ENCODE measurements around the gene HS6ST1.

Gene HS6ST1, protein sequence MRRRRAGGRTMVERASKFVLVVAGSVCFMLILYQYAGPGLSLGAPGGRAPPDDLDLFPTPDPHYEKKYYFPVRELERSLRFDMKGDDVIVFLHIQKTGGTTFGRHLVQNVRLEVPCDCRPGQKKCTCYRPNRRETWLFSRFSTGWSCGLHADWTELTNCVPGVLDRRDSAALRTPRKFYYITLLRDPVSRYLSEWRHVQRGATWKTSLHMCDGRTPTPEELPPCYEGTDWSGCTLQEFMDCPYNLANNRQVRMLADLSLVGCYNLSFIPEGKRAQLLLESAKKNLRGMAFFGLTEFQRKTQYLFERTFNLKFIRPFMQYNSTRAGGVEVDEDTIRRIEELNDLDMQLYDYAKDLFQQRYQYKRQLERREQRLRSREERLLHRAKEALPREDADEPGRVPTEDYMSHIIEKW

GRCh38 chr2:128318776-128319464, at the start of gene HS6ST1:
Gene HS6ST1 (minus strand): TSS chr2:128318868. CDS start chr2:128318563, 305 bp downstream.
- peak; percentile 68 for DNase-seq

- DNase-seq: no peak
Observed at GRCh38 chr2:128367601-128368359, 49.1 kb upstream of the HS6ST1 start.

- no peak for DNase-seq
Observed at GRCh38 chr2:128366713-128367511, 48.2 kb upstream of the HS6ST1 start.

GRCh38 chr2:128365217-128365905, 46.7 kb upstream of the HS6ST1 start:
- no peak for DNase-seq

GRCh38 chr2:128364441-128364911, 45.8 kb upstream of the HS6ST1 start:
- no peak for DNase-seq

DNA sequence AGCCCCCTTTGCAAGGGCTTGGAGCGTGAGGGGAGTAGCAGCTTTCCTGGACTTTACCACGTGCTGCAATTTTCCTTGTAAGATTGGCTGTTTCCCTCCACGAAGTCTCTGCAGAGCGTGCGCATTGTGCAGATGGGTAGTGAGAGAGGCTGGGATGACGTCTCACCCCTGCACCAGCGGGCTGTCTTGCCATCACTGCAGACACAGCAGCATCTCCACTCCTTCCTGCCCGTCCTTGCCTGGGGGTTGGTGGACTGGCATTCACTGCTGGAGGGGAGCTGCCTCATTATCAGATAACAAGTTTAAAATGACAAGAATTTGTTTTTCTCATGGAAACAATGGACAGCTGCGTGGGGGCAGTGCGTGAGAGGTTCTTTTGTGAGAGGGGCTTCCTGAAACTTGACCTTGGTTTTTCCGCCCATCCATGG, 45.3 kb upstream of the HS6ST1 start:
- DNase-seq: no peak

- DNase-seq: no peak
Observed at GRCh38 chr2:128362889-128363228, 44.2 kb upstream of the HS6ST1 start.

DNA sequence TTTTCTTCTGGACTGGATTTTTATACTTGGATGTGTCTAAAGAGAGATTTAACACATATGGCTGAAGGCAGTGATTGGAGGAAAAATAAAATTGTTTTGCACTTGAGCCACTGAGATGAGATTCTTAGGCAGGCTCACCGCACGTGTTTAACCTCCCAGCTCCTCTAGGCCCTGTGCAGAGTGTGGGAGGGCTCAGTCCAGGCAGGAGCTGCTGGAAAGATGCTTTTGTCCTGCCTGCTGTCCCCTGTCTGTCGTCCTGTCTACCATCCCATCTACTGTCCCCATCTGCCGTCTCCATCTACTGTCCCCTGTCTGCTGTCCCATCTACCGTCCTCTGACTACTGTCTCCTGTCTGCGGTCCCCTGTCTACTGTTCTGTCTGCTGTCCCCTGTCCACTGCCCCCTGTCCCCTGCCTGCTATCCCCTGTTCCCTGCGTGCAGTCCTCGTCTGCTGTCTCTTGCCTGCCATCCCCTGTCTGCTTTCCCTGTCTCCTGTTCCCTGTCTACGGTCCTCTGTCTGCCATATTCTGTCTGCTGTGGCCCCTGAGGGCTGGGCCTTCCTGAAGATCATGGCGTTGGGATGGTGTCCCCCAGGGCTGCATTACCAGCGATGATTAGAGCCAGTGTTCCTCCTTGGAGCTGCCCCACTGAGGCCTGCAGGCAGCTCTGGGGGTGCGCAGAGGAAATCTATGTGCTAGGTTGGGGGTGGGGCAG, 43.7 kb upstream of the HS6ST1 start:
- no peak for DNase-seq

DNA sequence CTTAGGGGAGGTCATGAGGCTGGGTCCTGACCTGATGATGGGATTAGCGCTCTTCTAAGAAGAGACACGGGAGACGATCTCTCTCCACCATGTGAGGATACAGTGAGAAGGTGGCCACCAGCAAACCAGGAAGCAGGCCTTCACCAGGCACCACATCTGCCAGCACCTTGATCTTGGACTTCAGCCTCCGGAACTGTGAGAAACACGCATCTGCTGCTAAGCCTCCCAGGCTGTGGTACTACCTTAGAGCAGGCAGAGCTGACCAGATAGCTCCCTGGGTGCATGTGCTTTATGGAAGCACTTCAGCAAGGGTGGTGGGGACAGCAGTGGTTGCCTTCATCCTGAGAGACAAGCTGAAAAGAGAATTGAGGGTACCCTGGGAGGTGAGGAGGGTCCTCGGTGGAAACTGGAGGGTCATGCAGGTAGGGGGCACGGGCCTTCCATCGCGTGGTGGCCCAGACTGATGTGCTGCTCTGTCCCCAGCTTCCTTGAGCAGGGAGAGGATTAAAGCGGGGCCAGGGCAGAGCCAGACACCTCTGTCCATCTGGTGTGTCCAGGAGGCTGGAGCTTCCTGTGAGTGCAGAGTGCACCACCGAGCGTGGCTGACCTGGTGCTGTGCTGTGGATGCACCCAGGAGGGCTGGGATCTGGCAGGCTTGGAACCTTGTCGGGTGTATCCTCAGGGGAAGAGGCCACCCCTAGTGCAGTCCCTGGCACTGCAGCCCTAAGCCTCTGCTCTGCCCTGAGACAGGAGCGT, 42.9 kb upstream of the HS6ST1 start:
- DNase-seq: no peak

DNA sequence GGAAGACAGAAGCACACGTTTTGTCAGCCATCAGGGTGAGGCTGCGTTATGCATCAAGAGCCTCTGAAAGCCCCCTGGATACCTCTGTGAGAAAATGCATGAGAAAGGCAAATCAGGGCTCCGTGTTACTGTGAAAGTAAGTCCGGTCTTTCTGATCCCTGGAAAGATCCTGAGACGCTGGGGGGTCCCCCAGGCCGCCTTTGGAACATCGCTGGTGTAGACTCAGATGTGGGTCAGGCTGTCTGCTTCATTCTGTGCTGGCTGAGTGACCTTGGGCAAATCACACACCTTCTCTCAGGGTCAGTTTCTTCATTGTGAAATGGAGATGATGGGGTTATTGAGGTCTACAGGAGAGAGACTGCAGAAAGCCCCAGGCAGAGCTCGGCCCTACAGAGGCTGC, 42.0 kb upstream of the HS6ST1 start:
- no peak for DNase-seq

DNA sequence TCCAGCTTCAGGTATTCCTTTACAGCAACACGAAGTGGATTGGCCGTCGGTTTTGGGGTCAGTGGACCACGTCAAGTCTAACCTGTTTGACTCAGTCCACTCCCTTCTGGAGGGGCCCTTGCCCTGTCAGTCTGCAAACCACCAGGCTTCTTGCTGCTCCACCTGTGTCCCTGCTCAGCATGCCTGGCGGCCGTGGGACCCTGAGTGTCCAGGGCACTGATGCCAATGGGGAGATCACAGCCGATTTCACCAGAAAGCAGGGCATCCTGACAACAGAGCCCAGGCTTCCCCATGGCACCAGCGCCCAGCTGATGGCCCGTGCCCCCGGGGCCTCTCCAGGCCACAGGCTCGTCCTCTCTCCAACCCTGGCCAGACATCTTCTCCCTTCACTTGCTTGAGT, 41.2 kb upstream of the HS6ST1 start:
- DNase-seq: no peak

DNA sequence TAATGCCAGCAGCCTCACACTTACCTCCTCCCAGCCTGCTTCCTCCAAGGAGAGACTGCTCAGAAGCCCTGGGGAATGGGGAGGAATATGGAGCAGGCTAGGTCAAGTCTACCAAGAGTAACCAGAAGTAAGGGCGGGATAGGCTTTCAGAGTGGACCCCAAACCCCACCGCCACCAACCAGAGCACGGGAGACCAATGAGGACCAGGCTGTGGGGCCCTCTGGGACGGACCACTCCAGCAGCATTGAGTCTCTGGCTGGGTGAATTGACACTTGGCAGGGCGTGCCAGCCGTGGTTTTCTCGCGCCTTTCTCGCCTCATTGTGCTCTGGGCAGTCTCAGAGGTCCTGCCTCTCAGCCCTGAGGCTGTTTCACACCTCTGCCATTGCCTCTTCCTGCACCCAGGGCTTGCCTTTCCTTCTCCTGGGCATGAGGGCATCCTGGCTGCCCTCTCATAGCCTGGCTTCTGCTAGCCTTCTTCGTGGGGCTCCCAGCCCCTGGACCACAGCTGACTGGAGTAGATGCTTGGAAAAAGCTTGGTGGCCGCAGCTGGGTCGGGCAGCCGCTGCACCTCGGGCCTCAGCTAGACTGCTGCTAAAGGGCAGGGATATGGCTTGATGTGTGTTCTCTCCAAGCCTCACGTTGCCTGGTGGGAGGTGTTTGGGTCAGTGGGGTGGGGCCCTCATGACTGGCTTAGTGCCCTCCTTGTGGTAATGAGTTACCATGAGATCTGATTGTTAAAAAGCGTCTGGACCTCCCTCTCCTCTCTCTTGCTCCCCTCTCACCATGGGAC, 40.5 kb upstream of the HS6ST1 start:
- DNase-seq: no peak

DNA sequence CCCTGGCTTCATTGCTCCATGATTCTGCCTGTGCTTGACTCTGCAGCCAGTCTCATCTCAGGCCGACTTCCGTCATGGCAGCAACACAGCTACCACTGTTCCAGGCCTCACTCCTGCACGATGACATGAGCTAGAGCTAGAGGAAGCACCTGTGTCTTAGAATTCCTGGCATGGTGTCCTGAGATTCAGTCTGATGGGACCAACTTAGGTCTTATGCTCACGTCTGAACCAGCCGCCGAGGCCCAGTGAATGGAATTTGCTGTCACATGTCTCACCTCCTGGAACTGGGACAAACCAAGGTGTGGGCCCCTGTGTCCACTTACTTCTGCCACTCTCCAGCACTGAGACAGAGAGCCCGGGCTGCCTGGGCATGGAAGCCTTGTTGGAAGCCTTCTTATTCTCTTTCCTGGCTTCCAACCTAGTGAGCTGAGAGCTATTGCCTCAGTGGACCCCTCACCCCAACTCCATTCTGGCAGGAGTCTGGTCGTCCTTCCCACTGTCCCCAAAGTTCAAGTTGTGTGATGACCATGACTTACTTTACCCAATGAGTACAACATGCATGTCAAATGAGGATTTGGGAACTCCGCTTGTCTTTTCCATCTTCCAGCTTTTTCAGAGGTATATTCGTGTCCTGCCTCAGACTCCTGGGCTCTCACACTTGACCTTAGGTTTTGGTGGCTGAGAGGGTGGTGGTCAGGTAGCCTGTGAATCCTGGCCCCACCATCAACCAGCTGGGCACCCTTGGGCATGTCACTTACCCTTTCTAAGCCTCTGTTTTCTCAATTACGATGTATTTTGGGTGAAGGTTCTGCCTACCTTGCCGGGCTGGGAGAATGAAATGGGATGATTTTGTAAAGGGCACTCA, 39.1 kb upstream of the HS6ST1 start:
- no peak for DNase-seq

GRCh38 chr2:128356127-128356526, 37.5 kb upstream of the HS6ST1 start:
- no peak for DNase-seq

GRCh38 chr2:128354726-128355470, 36.2 kb upstream of the HS6ST1 start:
- DNase-seq: no peak

GRCh38 chr2:128354161-128354560, 35.5 kb upstream of the HS6ST1 start:
- no peak for DNase-seq

DNA sequence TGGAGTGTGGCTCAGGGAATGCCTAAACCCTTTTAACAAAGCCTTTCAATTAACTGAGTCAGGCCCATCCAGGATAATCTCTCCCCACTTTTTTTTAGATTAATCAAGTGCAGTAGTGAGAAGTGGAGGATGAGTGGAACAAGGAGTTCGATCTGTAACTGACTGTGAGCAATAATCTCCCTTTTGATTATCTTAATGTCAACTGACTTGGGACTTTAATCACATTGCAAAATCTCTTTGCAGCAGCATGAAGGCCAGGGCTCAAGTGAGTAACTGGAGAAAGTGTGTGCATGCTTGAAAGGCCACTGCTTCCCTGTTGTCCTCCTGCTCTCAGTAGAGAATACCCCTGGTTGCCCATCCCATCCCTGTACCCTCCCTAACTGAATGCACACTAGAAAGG, 32.1 kb upstream of the HS6ST1 start:
- DNase-seq: no peak

- DNase-seq: no peak
Observed at GRCh38 chr2:128348701-128349100, 30.0 kb upstream of the HS6ST1 start.
